GM21528 (cell line): ENCODE measurements around the gene CNST.
A peak's percentile ranks its signal among the peaks of the same experiment; 100 is the strongest.
"Not testable (repeated sequence)": the region's sequence is repeated elsewhere in the genome, so short reads cannot be mapped to it uniquely, and the experiment has no call there.

Source experiments
- ATAC-seq: cut with Tn5 transposase; IDR thresholded peaks from one replicate; pipeline ENCODE4 v1.9.1; 2021; ENCODE audit warnings: mild to moderate bottlenecking, moderate library complexity; ENCODE audit not compliant: unreplicated experiment, low FRiP score

The CNST gene

DNA sequence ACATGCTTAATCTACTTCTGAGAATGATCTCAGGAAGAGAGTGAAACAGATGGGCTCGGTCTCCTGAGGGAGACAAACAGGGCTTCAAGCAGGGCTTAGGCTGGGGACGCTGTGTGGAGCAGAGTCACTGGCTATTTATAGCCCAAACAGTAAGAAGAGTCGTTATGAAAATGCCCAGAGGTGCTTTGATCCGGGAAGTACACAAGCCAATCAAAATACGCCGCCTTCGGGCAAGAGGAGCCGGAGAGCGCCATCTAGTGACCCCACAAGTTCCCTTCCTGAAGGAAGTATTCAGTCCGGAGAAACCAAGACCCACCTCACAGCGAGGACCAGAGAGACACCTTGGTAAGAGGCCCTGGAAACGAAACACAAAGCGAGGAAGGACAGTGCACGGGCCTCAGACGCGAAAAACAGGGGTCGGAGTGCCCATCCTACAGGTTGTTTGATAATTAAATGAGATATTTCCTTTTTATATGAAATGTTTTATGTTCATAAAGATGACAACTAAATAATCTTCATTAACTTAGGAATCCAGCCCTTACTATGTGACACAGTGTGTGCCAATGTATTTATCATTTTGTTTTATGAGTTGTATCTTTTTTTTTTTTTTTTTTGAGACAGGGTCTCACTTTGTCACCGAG, 133.0 kb downstream of the CNST start:
- ATAC-seq = peak; percentile 96

DNA sequence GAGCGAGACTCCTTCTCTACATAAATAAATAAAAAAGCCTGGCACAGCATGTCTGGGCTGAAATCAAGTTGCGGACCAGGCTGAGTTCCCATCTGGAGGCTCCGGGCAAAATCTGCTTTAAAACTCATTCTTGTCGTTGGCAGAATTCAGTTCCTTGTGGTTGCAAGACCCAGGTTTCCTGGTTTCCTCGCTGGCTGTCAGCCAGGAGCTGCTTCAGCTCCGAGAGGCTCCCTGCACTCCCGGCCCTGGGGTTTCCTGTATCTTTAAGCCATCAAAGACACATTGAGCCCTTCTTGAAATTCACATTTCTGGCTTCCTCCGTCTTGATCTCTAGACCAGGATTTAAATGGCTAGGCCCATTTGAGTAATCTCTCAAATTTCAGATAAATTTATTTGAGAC, 137.3 kb downstream of the CNST start:
- ATAC-seq = no peak

DNA sequence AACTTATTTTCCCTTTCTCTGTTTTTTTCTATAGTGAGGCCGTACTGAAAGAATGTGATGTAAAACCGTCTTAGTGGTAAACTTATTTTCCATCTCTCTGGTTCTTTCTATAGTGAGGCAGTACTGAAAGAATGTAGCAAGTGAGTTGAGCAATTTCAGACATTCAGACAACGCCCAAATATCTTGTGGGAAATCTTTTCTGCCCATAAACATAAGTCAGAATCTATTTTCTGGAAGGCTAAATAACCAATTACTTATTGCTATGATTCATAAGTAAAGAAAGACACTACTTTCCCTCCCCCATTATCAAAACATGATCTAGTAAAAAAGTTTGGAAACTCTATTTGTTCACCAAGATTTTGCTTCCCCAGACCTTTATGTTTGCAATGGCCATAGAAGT, 139.1 kb downstream of the CNST start:
- no peak for ATAC-seq

DNA sequence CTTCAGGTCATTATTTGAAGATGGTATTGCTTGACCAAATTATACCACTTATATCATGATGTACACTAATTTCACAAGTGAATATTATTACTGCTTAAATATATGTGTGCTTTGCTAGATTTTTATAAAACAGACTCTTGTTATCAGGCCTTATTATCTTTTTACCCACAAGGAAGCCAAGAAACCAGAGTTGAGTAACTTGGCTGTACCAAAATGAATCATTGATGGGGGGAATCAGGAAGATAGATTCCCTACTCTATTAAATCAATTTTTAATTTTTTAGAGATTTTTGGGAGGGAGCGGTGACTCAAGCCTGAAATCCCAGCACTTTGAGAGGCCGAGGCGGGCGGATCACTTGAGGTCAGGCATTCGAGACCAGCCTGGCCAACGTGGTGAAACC, 141.9 kb downstream of the CNST start:
- no peak for ATAC-seq

DNA sequence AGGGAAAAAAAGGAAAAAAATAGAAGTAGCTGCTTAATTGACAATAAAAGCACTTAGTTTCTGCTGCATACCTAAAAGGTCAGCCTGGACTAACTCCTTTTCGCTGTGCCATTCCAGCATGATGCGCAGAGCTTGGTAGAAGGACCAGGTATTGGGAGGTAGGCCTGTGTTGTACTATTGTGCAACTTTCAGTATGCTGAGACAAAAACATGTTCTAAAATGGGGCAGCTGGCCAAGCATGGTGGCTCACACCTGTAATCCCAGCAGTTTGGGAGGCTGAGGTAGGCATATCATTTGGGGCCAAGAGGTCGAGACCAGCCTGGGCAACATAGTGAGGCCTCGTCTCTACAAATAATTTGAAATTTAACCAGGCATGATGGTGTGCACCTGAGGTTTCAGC, 142.9 kb downstream of the CNST start:
- ATAC-seq = no peak

DNA sequence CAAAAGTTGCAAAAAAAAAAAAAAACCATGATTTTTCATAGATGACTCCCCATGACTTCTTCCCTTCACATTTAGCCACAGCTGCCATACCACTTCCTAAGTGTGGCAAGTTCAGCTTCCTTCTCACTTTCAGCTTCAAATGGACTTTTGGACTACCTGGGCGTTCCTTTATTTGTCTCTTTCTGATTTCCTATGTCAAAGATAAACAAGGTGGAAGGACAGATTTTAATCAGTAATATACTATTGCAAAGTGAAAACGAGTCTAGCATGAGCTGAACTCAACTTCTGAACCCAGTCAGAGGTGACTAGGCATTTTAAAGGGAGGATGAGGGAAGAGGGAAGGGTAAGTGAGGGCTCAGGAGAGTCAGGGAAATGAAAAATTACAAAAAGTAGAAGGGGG, 143.6 kb downstream of the CNST start:
- no peak for ATAC-seq

DNA sequence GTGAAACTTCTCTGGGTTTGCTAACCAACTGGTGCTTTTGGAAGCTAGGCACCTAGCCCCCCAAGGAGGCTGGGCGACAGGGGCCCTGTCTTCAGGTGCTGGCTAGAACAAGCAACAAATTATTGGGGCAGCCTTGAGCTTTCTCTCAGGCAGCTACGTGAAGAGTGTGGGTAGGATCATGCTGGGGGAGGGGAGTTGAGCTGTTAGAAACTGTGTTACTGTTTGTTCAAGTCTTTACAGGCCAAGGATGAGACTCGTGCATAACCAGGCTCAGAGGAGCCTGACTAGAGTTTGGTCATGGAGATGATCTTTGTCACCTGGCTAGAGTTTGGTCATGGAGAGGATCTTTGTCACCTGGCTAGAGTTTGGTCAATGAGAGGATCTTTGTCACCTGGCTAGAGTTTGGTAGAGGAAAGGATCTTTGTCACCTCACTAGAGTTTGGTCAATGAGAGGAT, 145.3 kb downstream of the CNST start:
- no peak for ATAC-seq

DNA sequence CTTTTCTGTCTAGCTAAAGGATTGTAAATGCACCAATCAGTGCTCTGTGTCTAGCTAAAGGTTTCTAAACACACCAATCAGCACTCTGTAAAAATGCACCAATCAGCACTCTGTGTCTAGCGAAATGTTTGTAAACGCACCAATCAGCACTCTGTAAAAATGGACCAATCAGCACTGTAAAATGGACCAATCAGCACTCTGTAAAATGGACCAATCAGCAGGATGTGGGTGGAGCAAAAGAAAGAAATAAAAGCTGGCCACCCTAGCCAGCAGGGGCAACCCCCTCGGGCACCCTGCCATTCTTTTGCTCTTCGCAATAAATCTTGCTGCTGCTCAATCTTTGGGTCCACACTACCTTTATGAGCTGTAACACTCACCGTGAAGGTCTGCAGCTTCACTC, 146.2 kb downstream of the CNST start:
- not testable (repeated sequence) for ATAC-seq
